ENCODE results near the gene RPGRIP1L. TPM values are rescaled to one million over a fixed set of nuclear protein-coding genes. Genes with fewer than 3 reads are reported as not detected.

Gene RPGRIP1L
- total RNA-seq, 1 donor from 2014 or later: 0.96 TPM

GRCh38 chr16:53721017-53721416 lies 17.4 kb upstream of the RPGRIP1L start:
- TF ChIP-seq, protein P1, sequence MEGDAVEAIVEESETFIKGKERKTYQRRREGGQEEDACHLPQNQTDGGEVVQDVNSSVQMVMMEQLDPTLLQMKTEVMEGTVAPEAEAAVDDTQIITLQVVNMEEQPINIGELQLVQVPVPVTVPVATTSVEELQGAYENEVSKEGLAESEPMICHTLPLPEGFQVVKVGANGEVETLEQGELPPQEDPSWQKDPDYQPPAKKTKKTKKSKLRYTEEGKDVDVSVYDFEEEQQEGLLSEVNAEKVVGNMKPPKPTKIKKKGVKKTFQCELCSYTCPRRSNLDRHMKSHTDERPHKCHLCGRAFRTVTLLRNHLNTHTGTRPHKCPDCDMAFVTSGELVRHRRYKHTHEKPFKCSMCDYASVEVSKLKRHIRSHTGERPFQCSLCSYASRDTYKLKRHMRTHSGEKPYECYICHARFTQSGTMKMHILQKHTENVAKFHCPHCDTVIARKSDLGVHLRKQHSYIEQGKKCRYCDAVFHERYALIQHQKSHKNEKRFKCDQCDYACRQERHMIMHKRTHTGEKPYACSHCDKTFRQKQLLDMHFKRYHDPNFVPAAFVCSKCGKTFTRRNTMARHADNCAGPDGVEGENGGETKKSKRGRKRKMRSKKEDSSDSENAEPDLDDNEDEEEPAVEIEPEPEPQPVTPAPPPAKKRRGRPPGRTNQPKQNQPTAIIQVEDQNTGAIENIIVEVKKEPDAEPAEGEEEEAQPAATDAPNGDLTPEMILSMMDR (IDR thresholded peaks at IDR 0.05): no peak
- Histone ChIP-seq H3K36me3 (no peaks in the 10 kb centered on the region), H3K4me1 (peaks cover 0 to 2% of the 10 kb centered on the region in 2 donors), H3K27me3 (no peaks in the 10 kb centered on the region), H3K4me3 (no peak overlapping the region), H3K27ac (no peak overlapping the region), H3K9me3 (no peaks in the 10 kb centered on the region)
- intact Hi-C loops (cut with DNase I): no loop called here
- no peak for DNase-seq (ENCODE audit: low spot score in 2 of 2)

GRCh38 chr16:53717577-53717976 lies 13.9 kb upstream of the RPGRIP1L start:
- no peak for DNase-seq (ENCODE audit: low spot score in 2 of 2)
- no peak overlapping the region for H3K4me3 ChIP-seq
- H3K9me3 ChIP-seq: no peaks in the 10 kb centered on the region
- TF ChIP-seq, protein P1 (IDR thresholded peaks at IDR 0.05): no peak
- H3K27ac ChIP-seq: no peak overlapping the region
- peaks cover 0 to 6% of the 10 kb centered on the region in 2 donors for H3K4me1 ChIP-seq
- no peaks in the 10 kb centered on the region for H3K36me3 ChIP-seq
- intact Hi-C loops (cut with DNase I): no loop called here
- H3K27me3 ChIP-seq: no peaks in the 10 kb centered on the region

GRCh38 chr16:53715023-53715384 lies 11.3 kb upstream of the RPGRIP1L start:
- Histone ChIP-seq H3K4me3 (no peak overlapping the region), H3K27ac (no peak overlapping the region), H3K27me3 (no peaks in the 10 kb centered on the region), H3K9me3 (no peaks in the 10 kb centered on the region), H3K36me3 (no peaks in the 10 kb centered on the region), H3K4me1 (peaks cover 0 to 10% of the 10 kb centered on the region in 2 donors)
- TF ChIP-seq, protein P1 (IDR thresholded peaks at IDR 0.05): no peak
- intact Hi-C loops (cut with DNase I): no loop called here
- DNase-seq (ENCODE audit: low spot score in 2 of 2): no peak

DNA sequence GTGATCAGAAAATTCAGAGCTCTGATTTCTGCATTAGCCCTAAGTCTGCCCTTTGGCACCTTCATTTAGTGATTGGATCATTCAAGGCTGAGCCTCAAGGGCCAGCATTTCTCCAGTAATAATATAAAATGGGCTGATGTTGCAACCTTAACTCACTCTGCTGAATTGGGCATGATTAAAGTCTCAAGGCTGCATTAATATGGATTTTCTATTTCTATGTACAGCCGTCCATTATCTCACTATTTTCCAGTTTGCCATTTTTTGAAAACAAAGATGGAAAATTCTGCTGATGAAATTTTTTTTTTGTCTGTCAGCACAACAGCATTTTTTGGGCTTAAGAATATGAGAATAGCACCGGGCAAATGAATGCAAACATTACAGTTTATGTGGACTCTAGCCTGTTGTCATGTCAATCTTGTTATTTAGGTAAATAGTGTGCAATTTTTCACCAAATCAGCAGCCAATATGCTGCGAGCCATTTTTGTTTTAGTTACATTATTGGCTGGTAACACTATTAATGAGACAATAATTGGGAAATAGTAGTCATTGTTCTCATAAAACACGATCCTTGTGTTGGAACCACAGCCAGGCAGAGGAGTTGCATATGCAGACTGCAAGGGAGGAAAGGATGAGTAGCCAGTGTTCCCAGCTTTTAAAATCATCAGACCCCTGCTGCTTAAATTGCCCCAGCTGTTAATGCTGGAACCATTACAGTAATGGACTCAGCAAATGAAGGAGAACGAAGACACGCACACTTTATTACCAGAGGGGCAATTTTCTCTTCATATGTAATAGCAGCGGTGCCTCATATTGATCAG lies 10.8 kb upstream of the RPGRIP1L start:
- Histone ChIP-seq H3K4me3 (no peak overlapping the region), H3K36me3 (no peaks in the 10 kb centered on the region), H3K4me1 (peaks cover 0 to 10% of the 10 kb centered on the region in 2 donors), H3K27me3 (no peaks in the 10 kb centered on the region), H3K9me3 (no peaks in the 10 kb centered on the region), H3K27ac (no peak overlapping the region)
- no peak for DNase-seq (ENCODE audit: low spot score in 2 of 2)
- TF ChIP-seq, protein P1 (IDR thresholded peaks at IDR 0.05): no peak
- intact Hi-C loops (cut with DNase I): no loop called here

GRCh38 chr16:53713403-53714204 lies 9.9 kb upstream of the RPGRIP1L start:
- H3K9me3 ChIP-seq: no peaks in the 10 kb centered on the region
- no peak overlapping the region for H3K27ac ChIP-seq
- intact Hi-C loops (cut with DNase I): no loop called here
- no peaks in the 10 kb centered on the region for H3K36me3 ChIP-seq
- H3K4me3 ChIP-seq: no peak overlapping the region
- peaks cover 0 to 10% of the 10 kb centered on the region in 2 donors for H3K4me1 ChIP-seq
- DNase-seq (ENCODE audit: low spot score in 2 of 2): no peak
- TF ChIP-seq, protein P1 (IDR thresholded peaks at IDR 0.05): no peak
- H3K27me3 ChIP-seq: no peaks in the 10 kb centered on the region

All from ascending aorta (tissue), 2 donors.